Kidney (tissue), 14 donors: ENCODE data around the gene ST8SIA6. TPM values are rescaled to one million over a fixed set of nuclear protein-coding genes. Genes with fewer than 3 reads are reported as not detected.

ENCODE experiments used
- DNase-seq, 5 donors: peaks; one replicate each; pipeline ENCODE4 v3.0.0-alpha.2; 2013 to 2020
- FAIRE-seq: peaks from 2 replicates; lab custom pipeline; 2012; peaks lifted over from hg19 to GRCh38; lab: Jason Lieb, UNC
- H3K27ac ChIP-seq, 2 donors: one replicate each; pipeline ENCODE4 v1.7.0; 2013; ENCODE audit warnings: low read depth in 2 of 2, low read length in 2 of 2, inconsistent platforms in 1 of 2
- H3K27me3 ChIP-seq: one replicate; pipeline ENCODE4 v1.7.1; 2013; ENCODE audit warnings: low read length, inconsistent platforms; ENCODE audit not compliant: control insufficient read depth, insufficient read depth
- H3K36me3 ChIP-seq, 3 donors: one replicate each; pipeline versions ENCODE4 v1.7.0 to v1.7.1; 2013; ENCODE audit warnings: low read length in 3 of 3, control low read depth in 1 of 3, inconsistent platforms in 1 of 3; ENCODE audit not compliant: insufficient read depth in 3 of 3, control insufficient read depth in 2 of 3
- H3K4me1 ChIP-seq, 3 donors: one replicate each; pipeline versions ENCODE4 v1.7.0 to v1.7.1; 2013; ENCODE audit warnings: low read length in 3 of 3, inconsistent platforms in 1 of 3, low read depth in 1 of 3; ENCODE audit not compliant: control insufficient read depth in 2 of 3, insufficient read depth in 2 of 3
- H3K4me3 ChIP-seq, 3 donors: one replicate each; pipeline versions ENCODE4 v1.7.0 to v1.8.1; 2013; ENCODE audit warnings: low read length in 3 of 3, control low read depth in 1 of 3, inconsistent platforms in 1 of 3
- H3K9ac ChIP-seq, 3 donors: one replicate each; pipeline versions ENCODE4 v1.7.0 to v1.7.1; 2013; ENCODE audit warnings: low read length in 3 of 3, control low read depth in 1 of 3, inconsistent platforms in 1 of 3
- H3K9me3 ChIP-seq, 3 donors: one replicate each; pipeline versions ENCODE4 v1.7.0 to v1.7.1; 2013; ENCODE audit warnings: low read length in 3 of 3, control low read depth in 1 of 3, inconsistent platforms in 1 of 3; ENCODE audit not compliant: control insufficient read depth in 2 of 3, insufficient read depth in 1 of 3
- CTCF ChIP-seq: IDR thresholded peaks from 3 replicates; pipeline ENCODE4 v1.5.1; 2012; ENCODE audit warnings: mild to moderate bottlenecking, moderate library complexity, borderline replicate concordance; ENCODE audit not compliant: insufficient read depth; ENCODE audit errors: extremely low read depth
- intact Hi-C: fragments of 100-400 bp; cut with DNase I; formaldehyde crosslinking; loops from one replicate; pipeline ENCODE4 v1.11.1; 2022
- polyA plus RNA-seq: library from polyadenylated mRNA; stranded (reverse); fragments of 350-450 nt; fragmentation: Illumina TruSeq; extraction: RNeasy Lipid Tissue Mini Kit (QIAGEN cat#74804); gene quantifications from one replicate; pipeline ENCODE4 v1.2.3, GENCODE V29; 2014; ENCODE audit warnings: low read depth, low replicate concordance; ENCODE audit not compliant: insufficient read depth
- total RNA-seq: library from RNA; stranded (reverse); fragmentation: NEBNext Ultra II Directional; extraction: Animal tissue kit (Norgen Biotek cat#: 25700); gene quantifications from one replicate; pipeline ENCODE4 v1.2.1, GENCODE V29; 2021
- donor health status: control.
- donor health status: control.
- donor health status: control.
- donor health status: control.
- donor health status: control.
- donor health status: DM: yes; HTN: yes; CAD: no.
- donor health status: Normal renal cell carcinoma (clear cell type).

ST8SIA6 gene
- total and polyA plus RNA-seq, 2 donors from 2014 or later, result 0.22 to 0.91 TPM

- Histone ChIP-seq H3K4me1 (no peaks in the 10 kb centered on the region), H3K36me3 (no peaks in the 10 kb centered on the region), H3K9me3 (no peaks in the 10 kb centered on the region), H3K4me3 (no peak overlapping the region), H3K9ac (no peak overlapping the region), H3K27ac (no peak overlapping the region), H3K27me3 (no peaks in the 10 kb centered on the region)
- DNase-seq (no peak), FAIRE-seq (no peak)
- TF ChIP-seq CTCF, result no peak
- intact Hi-C loops, result no loop called here
These were observed 181.7 kb downstream of the ST8SIA6 start for GRCh38 chr10:17272648-17273047.

Other genes starting within 250 kb of the ST8SIA6 start
- 1,044 TPM for gene VIM, start 226.4 kb downstream of the ST8SIA6 start, total RNA-seq
- gene VIM, start 226.4 kb downstream of the ST8SIA6 start, polyA plus RNA-seq, result 403 TPM
- gene HACD1, start 162.8 kb upstream of the ST8SIA6 start, total RNA-seq, result 11.6 TPM
- gene HACD1, start 162.8 kb upstream of the ST8SIA6 start, polyA plus RNA-seq, result 11.4 TPM
- 26.1 TPM for gene STAM, start 189.6 kb upstream of the ST8SIA6 start, total RNA-seq
- 10.3 TPM for gene STAM, start 189.6 kb upstream of the ST8SIA6 start, polyA plus RNA-seq